Activated CD8-positive, alpha-beta memory T cell treated with anti-CD3 and anti-CD28 coated beads, Interleukin-2, amount 10 ng/mL, durations not matched to agents 7 days and 5 days (primary cell): Measurements from ENCODE around the gene PAK5. TPM values are rescaled to one million over a fixed set of nuclear protein-coding genes. Genes with fewer than 3 reads are reported as not detected.

Source experiments
- ATAC-seq: fragments of 150-1000 bp; cut with Tn5 transposase; one replicate; pipeline ENCODE4 v1.10.0; 2021; ENCODE audit warnings: moderate library complexity
- CTCF ChIA-PET: fragments of 350-600 bp; sonication (Branson Sonifier 250); formaldehyde crosslinking; loops from one replicate; lab custom pipeline; 2021; ENCODE audit warnings: antibody characterized with exemption; lab: Charles Lee
- DNase-seq: peaks from one replicate; pipeline ENCODE4 v3.0.0-alpha.2; 2020
- H3K27ac Mint-ChIP-seq: one replicate; pipeline ENCODE4 v1.8.0; 2021; ENCODE audit warnings: mild to moderate bottlenecking, mixed read lengths
- H3K27me3 Mint-ChIP-seq: one replicate; pipeline ENCODE4 v1.8.0; 2021; ENCODE audit warnings: mixed read lengths
- H3K36me3 Mint-ChIP-seq: one replicate; pipeline ENCODE4 v1.8.0; 2021; ENCODE audit warnings: mild to moderate bottlenecking, mixed read lengths
- H3K4me1 Mint-ChIP-seq: one replicate; pipeline ENCODE4 v1.8.0; 2021; ENCODE audit warnings: mixed read lengths
- H3K4me3 Mint-ChIP-seq: one replicate; pipeline ENCODE4 v1.8.0; 2021; ENCODE audit warnings: mild to moderate bottlenecking, moderate library complexity, mixed read lengths
- H3K9me3 Mint-ChIP-seq: one replicate; pipeline ENCODE4 v1.8.0; 2022; ENCODE audit warnings: low read depth, mixed read lengths
- total RNA-seq, 2 experiments: library from RNA; stranded (reverse); gene quantifications; one replicate each; pipeline ENCODE4 v1.2.3, GENCODE V29; 2021

Gene PAK5
- total RNA-seq, 2 experiments from 2014 or later: not detected

GRCh38 chr20:9534025-9534424 is 304.9 kb downstream of the PAK5 start:
- CTCF ChIA-PET: no interaction called here
- Mint-ChIP-seq H3K9me3 (no peaks in the 10 kb centered on the region), H3K4me1 (no peaks in the 10 kb centered on the region), H3K36me3 (no peaks in the 10 kb centered on the region), H3K27ac (no peak overlapping the region), H3K27me3 (no peaks in the 10 kb centered on the region), H3K4me3 (no peak overlapping the region)
- DNase-seq: no peak
- ATAC-seq: no peak

- Mint-ChIP-seq H3K4me3 (no peak overlapping the region), H3K36me3 (no peaks in the 10 kb centered on the region), H3K27ac (no peak overlapping the region), H3K27me3 (no peaks in the 10 kb centered on the region), H3K4me1 (no peaks in the 10 kb centered on the region), H3K9me3 (no peaks in the 10 kb centered on the region)
- ATAC-seq (no peak), DNase-seq (no peak)
- CTCF ChIA-PET: no interaction called here
These were observed 306.6 kb downstream of the PAK5 start for GRCh38 chr20:9532069-9532838.

- H3K4me1 Mint-ChIP-seq: no peaks in the 10 kb centered on the region
These were observed 307.3 kb downstream of the PAK5 start for GRCh38 chr20:9531581-9531980.

GRCh38 chr20:9523636-9524035 is 315.2 kb downstream of the PAK5 start:
- no peaks in the 10 kb centered on the region for H3K36me3 Mint-ChIP-seq
- no peak overlapping the region for H3K4me3 Mint-ChIP-seq
- ATAC-seq (no peak), DNase-seq (no peak)
- CTCF ChIA-PET: no interaction called here
- H3K27ac Mint-ChIP-seq: no peak overlapping the region
- no peaks in the 10 kb centered on the region for H3K9me3 Mint-ChIP-seq
- H3K4me1 Mint-ChIP-seq: no peaks in the 10 kb centered on the region
- H3K27me3 Mint-ChIP-seq: peaks cover 2% of the 10 kb centered on the region

More at GRCh38 chr20:9531581-9531980, 307.3 kb downstream of the PAK5 start:
- Mint-ChIP-seq H3K27me3 (no peaks in the 10 kb centered on the region), H3K4me3 (no peak overlapping the region), H3K9me3 (no peaks in the 10 kb centered on the region), H3K36me3 (no peaks in the 10 kb centered on the region), H3K27ac (no peak overlapping the region)
- DNase-seq (no peak), ATAC-seq (no peak)
- CTCF ChIA-PET: no interaction called here

- CTCF ChIA-PET: no interaction called here
- Mint-ChIP-seq H3K36me3 (no peaks in the 10 kb centered on the region), H3K27me3 (peaks cover 33% of the 10 kb centered on the region), H3K4me1 (peaks cover 2% of the 10 kb centered on the region), H3K9me3 (no peaks in the 10 kb centered on the region), H3K27ac (no peak overlapping the region), H3K4me3 (no peak overlapping the region)
- ATAC-seq (no peak), DNase-seq (no peak)
These were observed 318.8 kb downstream of the PAK5 start for GRCh38 chr20:9520086-9520485.

GRCh38 chr20:9518576-9519175 is 320.2 kb downstream of the PAK5 start:
- Mint-ChIP-seq H3K9me3 (no peaks in the 10 kb centered on the region), H3K27me3 (peaks cover 46% of the 10 kb centered on the region), H3K4me1 (peaks cover 2% of the 10 kb centered on the region), H3K27ac (no peak overlapping the region), H3K36me3 (no peaks in the 10 kb centered on the region), H3K4me3 (no peak overlapping the region)
- CTCF ChIA-PET: no interaction called here
- no peak for ATAC-seq
- no peak for DNase-seq

GRCh38 chr20:9517297-9518162 is 321.3 kb downstream of the PAK5 start:
- Mint-ChIP-seq H3K27me3 (peaks cover 52% of the 10 kb centered on the region), H3K9me3 (no peaks in the 10 kb centered on the region)
- no peak for ATAC-seq

GRCh38 chr20:9516234-9516871 is 322.5 kb downstream of the PAK5 start:
- Mint-ChIP-seq H3K27ac (no peak overlapping the region), H3K4me1 (peaks cover 2% of the 10 kb centered on the region), H3K9me3 (no peaks in the 10 kb centered on the region), H3K4me3 (no peak overlapping the region), H3K36me3 (no peaks in the 10 kb centered on the region), H3K27me3 (peaks cover 62% of the 10 kb centered on the region)
- DNase-seq (no peak), ATAC-seq (no peak)
- CTCF ChIA-PET: no interaction called here

More at GRCh38 chr20:9517297-9518162, 321.3 kb downstream of the PAK5 start:
- Mint-ChIP-seq H3K4me3 (no peak overlapping the region), H3K27ac (no peak overlapping the region), H3K4me1 (peaks cover 2% of the 10 kb centered on the region), H3K36me3 (no peaks in the 10 kb centered on the region)
- CTCF ChIA-PET: no interaction called here
- no peak for DNase-seq

GRCh38 chr20:9515741-9516233 is 323.1 kb downstream of the PAK5 start:
- H3K4me3 Mint-ChIP-seq: no peak overlapping the region
- H3K27me3 Mint-ChIP-seq: peaks cover 64% of the 10 kb centered on the region
- no peak for DNase-seq
- CTCF ChIA-PET: no interaction called here
- ATAC-seq: no peak
- no peaks in the 10 kb centered on the region for H3K9me3 Mint-ChIP-seq
- H3K27ac Mint-ChIP-seq: no peak overlapping the region
- H3K4me1 Mint-ChIP-seq: peaks cover 2% of the 10 kb centered on the region
- H3K36me3 Mint-ChIP-seq: no peaks in the 10 kb centered on the region

- no peaks in the 10 kb centered on the region for H3K36me3 Mint-ChIP-seq
- no peak overlapping the region for H3K4me3 Mint-ChIP-seq
- DNase-seq (no peak), ATAC-seq (no peak)
- H3K27ac Mint-ChIP-seq: no peak overlapping the region
- CTCF ChIA-PET: no interaction called here
- peaks cover 2% of the 10 kb centered on the region for H3K4me1 Mint-ChIP-seq
- no peaks in the 10 kb centered on the region for H3K9me3 Mint-ChIP-seq
- H3K27me3 Mint-ChIP-seq: peaks cover 68% of the 10 kb centered on the region
These were observed 323.7 kb downstream of the PAK5 start for GRCh38 chr20:9515214-9515585.

- Mint-ChIP-seq H3K27ac (no peak within 1 kb of the TSS), H3K4me1 (peaks cover 2% of the 10 kb centered on the region), H3K27me3 (peaks cover 74% of the 10 kb centered on the region), H3K9me3 (no peaks in the 10 kb centered on the region), H3K36me3 (no peaks in the 10 kb centered on the region), H3K4me3 (no peak within 1 kb of the TSS)
- CTCF ChIA-PET: no interaction called here
- DNase-seq (no peak), ATAC-seq (no peak)
These were observed 324.2 kb downstream of the PAK5 start, which contains the start of gene LAMP5 for GRCh38 chr20:9514461-9515213. Gene LAMP5, plus strand, starts transcription at chr20:9514590. Its CDS starts 263 bp downstream, at chr20:9514853.

- H3K27ac Mint-ChIP-seq: no peak overlapping the region
- H3K4me1 Mint-ChIP-seq: peaks cover 2% of the 10 kb centered on the region
- DNase-seq (no peak), ATAC-seq (no peak)
- no peaks in the 10 kb centered on the region for H3K36me3 Mint-ChIP-seq
- H3K9me3 Mint-ChIP-seq: no peaks in the 10 kb centered on the region
- CTCF ChIA-PET: no interaction called here
- peaks cover 78% of the 10 kb centered on the region for H3K27me3 Mint-ChIP-seq
- no peak overlapping the region for H3K4me3 Mint-ChIP-seq
These were observed 324.8 kb downstream of the PAK5 start for GRCh38 chr20:9514072-9514460.
